GM12878 (cell line): Measurements from ENCODE around the gene GNAO1. TPM values are rescaled to one million over a fixed set of nuclear protein-coding genes. Genes with fewer than 3 reads are reported as not detected.

Source experiments
- ATAC-seq: fragments of 200-7000 bp; cut with Tn5 transposase; 3 replicates; pipeline ENCODE4 v1.9.1; 2020; ENCODE audit warnings: mild to moderate bottlenecking, moderate library complexity
- BruUV-seq: library from RNA; stranded (reverse); fragments of 400-500 nt; replicated peaks from 2 replicates; lab custom pipeline; 2021; lab: Mats Ljungman, UMichigan
- CTCF ChIA-PET: fragments of 300-600 bp; sonication (Branson Sonifier 250); formaldehyde crosslinking; extraction: SDS; loops from one replicate; lab custom pipeline; 2021; ENCODE audit warnings: inconsistent platforms; lab: Yijun Ruan, JAX
- POLR2A ChIA-PET: fragments of 350-600 bp; formaldehyde crosslinking; extraction: SDS; loops from one replicate; lab custom pipeline; 2021; ENCODE audit warnings: inconsistent platforms; lab: Charles Lee
- RAD21 ChIA-PET: fragments of 300-600 bp; sonication (Branson Sonifier 250); formaldehyde crosslinking; loops from one replicate; lab custom pipeline; 2023; ENCODE audit warnings: antibody characterized with exemption; ENCODE audit not compliant: unreplicated experiment; lab: Charles Lee
- SMC1A ChIA-PET: fragments of 300-600 bp; sonication (Branson Sonifier 250); formaldehyde crosslinking; loops from one replicate; lab custom pipeline; 2023; ENCODE audit not compliant: unreplicated experiment, uncharacterized antibody; lab: Charles Lee
- DNase-seq: peaks from one replicate; pipeline ENCODE4 v3.0.0-alpha.2; 2011; ENCODE audit warnings: low read depth, low spot score
- FAIRE-seq: peaks from 3 replicates; lab custom pipeline; 2011; peaks lifted over from hg19 to GRCh38; lab: Jason Lieb, UNC
- H2AFZ ChIP-seq: 2 replicates; pipeline ENCODE4 v1.6.0; 2011; ENCODE audit warnings: low read depth, low read length, control low read depth; ENCODE audit not compliant: control insufficient read depth
- H3K27ac ChIP-seq: 2 replicates; pipeline ENCODE4 v1.5.1; 2011; ENCODE audit warnings: control low read depth; ENCODE audit not compliant: control insufficient read depth, insufficient read depth
- H3K27me3 ChIP-seq, 2 experiments: replicated peaks in 1 of 2; 2 replicates each; pipeline versions ENCODE4 v1.6.0 to v1.6.1; 2011; ENCODE audit warnings: low read length in 1 of 2; ENCODE audit not compliant: control insufficient read depth in 2 of 2, insufficient read depth in 2 of 2
- H3K36me3 ChIP-seq, 2 experiments: 2 replicates each; pipeline ENCODE4 v1.5.1; 2011; ENCODE audit warnings: low read length in 1 of 2; ENCODE audit not compliant: control insufficient read depth in 2 of 2, insufficient read depth in 2 of 2
- H3K4me1 ChIP-seq: 2 replicates; pipeline ENCODE4 v1.6.1; 2011; ENCODE audit warnings: mild to moderate bottlenecking, low read length, moderate library complexity, mixed read lengths; ENCODE audit not compliant: control insufficient read depth, insufficient read depth
- H3K4me2 ChIP-seq: 2 replicates; pipeline ENCODE4 v1.6.0; 2011; ENCODE audit warnings: control low read depth; ENCODE audit not compliant: control insufficient read depth, insufficient read depth
- H3K4me3 ChIP-seq: fragments of 200-600 bp; sonication (generic); 2 replicates; pipeline ENCODE4 v1.5.1; 2016
- H3K79me2 ChIP-seq: 2 replicates; pipeline ENCODE4 v1.6.0; 2011; ENCODE audit warnings: low read length; ENCODE audit not compliant: control insufficient read depth, insufficient read depth
- H3K9ac ChIP-seq: 2 replicates; pipeline ENCODE4 v1.8.0; 2011; ENCODE audit warnings: low read length, control low read depth, mixed read lengths; ENCODE audit not compliant: control insufficient read depth, insufficient read depth
- H3K9me3 ChIP-seq: replicated peaks from 3 replicates; pipeline ENCODE4 v1.5.1; 2011; ENCODE audit warnings: mild to moderate bottlenecking, low read length; ENCODE audit not compliant: control insufficient read depth, insufficient read depth
- H4K20me1 ChIP-seq: 2 replicates; pipeline ENCODE4 v1.6.0; 2011; ENCODE audit not compliant: control insufficient read depth, insufficient read depth
- POLR2AphosphoS5 ChIP-seq: IDR thresholded peaks from 2 replicates; pipeline ENCODE4 v1.6.1; 2011; ENCODE audit warnings: mild to moderate bottlenecking, low read length, inconsistent platforms
- RELA ChIP-seq: fragments of 450-650 bp; IDR thresholded peaks from 2 replicates; pipeline ENCODE4 v1.8.0; 2014; ENCODE audit warnings: borderline replicate concordance; ENCODE audit not compliant: partially characterized antibody
- SMAD5 ChIP-seq: IDR thresholded peaks from 2 replicates; pipeline ENCODE4 v1.6.1; 2016; ENCODE audit warnings: antibody characterized with exemption, low read depth
- ZNF217 ChIP-seq: fragments of 450-650 bp; IDR thresholded peaks from 2 replicates; pipeline ENCODE4 v1.6.1; 2017; ENCODE audit warnings: antibody characterized with exemption, mild to moderate bottlenecking
- WGBS: methylation state at CpG from one replicate; pipeline ENCODE4 v1.1.6; 2016; ENCODE audit warnings: low lambda C conversion rate; ENCODE audit not compliant: insufficient replicate concordance, insufficient coverage; ENCODE audit errors: missing lambda C conversion rate; 5-methylcytosine and 5-hydroxymethylcytosine counted together
- in situ Hi-C: fragments of 300-500 bp; cut with MboI; formaldehyde crosslinking; loops from 9 replicates; pipeline ENCODE4 v1.14.3; 2018; ENCODE audit warnings: mixed read lengths
- intact Hi-C: fragments of 100-400 bp; cut with micrococcal nuclease; formaldehyde crosslinking; loops from one replicate; pipeline ENCODE4 v1.14.2; 2022; ENCODE audit not compliant: unreplicated experiment
- polyA plus RNA-seq, 11 experiments: library from polyadenylated mRNA; depleted of rRNA in 4 of 11; unstranded in 6 of 11; stranded (reverse) in 5 of 11; fragments of >200 nt; fragmentation: Nextera tagmentation in 4 of 11; fragmentation: Illumina TruSeq in 1 of 11; extraction: Ambion mirVana in 4 of 11; extraction: Trizol in 1 of 11; gene quantifications; 1 replicate in 1 of 11; 2 replicates in 10 of 11; pipeline versions ENCODE4 v1.2.1 to v1.2.3, GENCODE V29; 2011 to 2016; ENCODE audit warnings: inconsistent platforms in 2 of 11, missing spikeins in 2 of 11, low read depth in 1 of 11
- total RNA-seq, 4 experiments: library from RNA; depleted of rRNA in 3 of 4; stranded (reverse); fragments of >200 nt in 3 of 4; fragmentation: Illumina TruSeq in 1 of 4; extraction: Trizol in 1 of 4; gene quantifications; 2 replicates each; pipeline versions ENCODE4 v1.2.1 to v1.2.3, GENCODE V29; 2013 to 2021
- TF ChIP-seq, protein P1 (sequence below): IDR thresholded peaks from 2 replicates; pipeline ENCODE4 v1.6.1; 2011; ENCODE audit warnings: borderline replicate concordance, low read depth, mild to moderate bottlenecking, moderate library complexity, mixed read lengths, low read length; ENCODE audit not compliant: insufficient read depth; ENCODE audit errors: extremely low read length
- TF ChIP-seq, protein P2 (sequence below): fragments of 450-650 bp; IDR thresholded peaks from 2 replicates; pipeline ENCODE4 v1.6.1; 2018; ENCODE audit warnings: borderline replicate concordance, mild to moderate bottlenecking; ENCODE audit not compliant: partially characterized antibody
- TF ChIP-seq, protein P3 (sequence below): fragments of 450-650 bp; IDR thresholded peaks from 2 replicates; pipeline ENCODE4 v1.6.1; 2016; ENCODE audit warnings: mild to moderate bottlenecking

Gene GNAO1
- total and polyA plus RNA-seq, 10 of the 15 experiments (the other 5 are each of a cell fraction or from before 2014, with no cell fraction given): 0.05 to 0.28 (median 0.14) TPM; not detected in 6

DNA sequence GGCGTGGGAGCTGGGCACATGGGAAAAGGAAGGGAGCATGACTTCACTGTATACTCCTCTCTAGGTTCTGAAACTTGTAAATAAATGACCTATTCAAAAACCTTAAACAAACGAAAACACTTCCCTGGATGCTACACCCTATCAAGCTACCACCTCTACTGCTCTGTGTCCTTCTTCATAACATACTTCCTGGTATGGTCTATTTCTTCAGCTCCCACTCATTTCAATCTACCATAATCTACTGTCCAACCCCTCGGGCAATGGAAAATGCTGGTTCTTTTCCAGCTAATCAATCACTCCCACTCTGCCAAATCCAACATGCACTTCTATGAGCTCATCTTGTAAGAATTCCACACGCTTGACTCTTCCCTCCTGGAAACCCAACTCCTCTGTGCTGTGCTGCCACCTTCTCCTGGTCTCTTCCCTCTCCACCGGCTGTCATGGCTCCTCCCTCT is 191.6 kb downstream of the GNAO1 start:
- RAD21 ChIA-PET: no interaction called here
- no TSS peak for BruUV-seq
- Histone ChIP-seq H3K36me3 (peaks cover 5 to 41% of the 10 kb centered on the region in 2 experiments), H3K4me3 (no peak overlapping the region), H3K9ac (no peak overlapping the region), H3K79me2 (no peaks in the 10 kb centered on the region; the same call in 1 of the 2 replicates), H3K4me2 (no peak overlapping the region), H3K9me3 (peaks cover 9% of the 10 kb centered on the region), H3K4me1 (no peaks in the 10 kb centered on the region), H4K20me1 (no peaks in the 10 kb centered on the region), H3K27me3 (no peaks in the 10 kb centered on the region), H2AFZ (no peak overlapping the region), H3K27ac (no peak overlapping the region)
- POLR2A ChIA-PET: no interaction called here
- in situ Hi-C loops: no loop called here
- 95% methylated on average over 5 of the region's 5 CpGs for WGBS
- intact Hi-C loops: no loop called here
- TF ChIP-seq, protein P1, sequence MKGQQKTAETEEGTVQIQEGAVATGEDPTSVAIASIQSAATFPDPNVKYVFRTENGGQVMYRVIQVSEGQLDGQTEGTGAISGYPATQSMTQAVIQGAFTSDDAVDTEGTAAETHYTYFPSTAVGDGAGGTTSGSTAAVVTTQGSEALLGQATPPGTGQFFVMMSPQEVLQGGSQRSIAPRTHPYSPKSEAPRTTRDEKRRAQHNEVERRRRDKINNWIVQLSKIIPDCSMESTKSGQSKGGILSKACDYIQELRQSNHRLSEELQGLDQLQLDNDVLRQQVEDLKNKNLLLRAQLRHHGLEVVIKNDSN: no peak
- TF ChIP-seq, protein P2, sequence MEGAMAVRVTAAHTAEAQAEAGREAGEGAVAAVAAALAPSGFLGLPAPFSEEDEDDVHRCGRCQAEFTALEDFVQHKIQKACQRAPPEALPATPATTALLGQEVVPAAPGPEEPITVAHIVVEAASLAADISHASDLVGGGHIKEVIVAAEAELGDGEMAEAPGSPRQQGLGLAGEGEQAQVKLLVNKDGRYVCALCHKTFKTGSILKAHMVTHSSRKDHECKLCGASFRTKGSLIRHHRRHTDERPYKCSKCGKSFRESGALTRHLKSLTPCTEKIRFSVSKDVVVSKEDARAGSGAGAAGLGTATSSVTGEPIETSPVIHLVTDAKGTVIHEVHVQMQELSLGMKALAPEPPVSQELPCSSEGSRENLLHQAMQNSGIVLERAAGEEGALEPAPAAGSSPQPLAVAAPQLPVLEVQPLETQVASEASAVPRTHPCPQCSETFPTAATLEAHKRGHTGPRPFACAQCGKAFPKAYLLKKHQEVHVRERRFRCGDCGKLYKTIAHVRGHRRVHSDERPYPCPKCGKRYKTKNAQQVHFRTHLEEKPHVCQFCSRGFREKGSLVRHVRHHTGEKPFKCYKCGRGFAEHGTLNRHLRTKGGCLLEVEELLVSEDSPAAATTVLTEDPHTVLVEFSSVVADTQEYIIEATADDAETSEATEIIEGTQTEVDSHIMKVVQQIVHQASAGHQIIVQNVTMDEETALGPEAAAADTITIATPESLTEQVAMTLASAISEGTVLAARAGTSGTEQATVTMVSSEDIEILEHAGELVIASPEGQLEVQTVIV: no peak
- TF ChIP-seq, protein P3, sequence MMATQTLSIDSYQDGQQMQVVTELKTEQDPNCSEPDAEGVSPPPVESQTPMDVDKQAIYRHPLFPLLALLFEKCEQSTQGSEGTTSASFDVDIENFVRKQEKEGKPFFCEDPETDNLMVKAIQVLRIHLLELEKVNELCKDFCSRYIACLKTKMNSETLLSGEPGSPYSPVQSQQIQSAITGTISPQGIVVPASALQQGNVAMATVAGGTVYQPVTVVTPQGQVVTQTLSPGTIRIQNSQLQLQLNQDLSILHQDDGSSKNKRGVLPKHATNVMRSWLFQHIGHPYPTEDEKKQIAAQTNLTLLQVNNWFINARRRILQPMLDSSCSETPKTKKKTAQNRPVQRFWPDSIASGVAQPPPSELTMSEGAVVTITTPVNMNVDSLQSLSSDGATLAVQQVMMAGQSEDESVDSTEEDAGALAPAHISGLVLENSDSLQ: no peak
- no peak for TF ChIP-seq SMAD5
- no peak for TF ChIP-seq POLR2AphosphoS5
- no peak for TF ChIP-seq RELA
- TF ChIP-seq ZNF217: no peak
- CTCF ChIA-PET: interaction anchor here (1.6 kb wide), 1 partner anchor 27 kb away, joined by 3 read pairs; no protein-coding TSS in a partner anchor
- FAIRE-seq (no peak), DNase-seq (no peak), ATAC-seq (no peak)
- SMC1A ChIA-PET: interaction anchor here (0.6 kb wide), 2 partner anchors 8 to 48 kb away, joined by 3 read pairs; no protein-coding TSS in a partner anchor
